Measurements from ENCODE around the gene BNC2. TPM values are rescaled to one million over a fixed set of nuclear protein-coding genes. Genes with fewer than 3 reads are reported as not detected.

Gene BNC2
- polyA plus RNA-seq, 1 experiment: 17.5 TPM

DNA sequence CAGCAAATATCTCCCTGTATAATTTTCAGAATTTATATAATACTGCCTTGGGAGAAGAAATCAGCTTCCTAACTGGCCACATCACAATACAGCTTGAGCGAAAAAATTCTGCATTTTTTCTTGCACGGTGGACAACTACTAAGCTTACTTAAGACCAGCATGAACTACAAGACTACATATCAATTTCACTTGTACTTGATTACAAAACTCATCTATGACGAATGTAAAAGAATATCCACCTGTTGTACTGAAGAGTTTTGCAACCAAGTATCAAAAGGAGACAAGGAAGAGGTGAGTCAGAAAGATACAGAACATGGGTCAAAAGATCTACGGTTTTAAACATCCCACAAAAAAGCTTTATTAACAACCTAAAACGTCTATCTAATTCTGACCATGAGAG is 279.4 kb downstream of the BNC2 start:
- Histone ChIP-seq H3K27me3 (ENCODE audit: control insufficient read depth, insufficient read depth, low read length) (no peaks in the 10 kb centered on the region), H3K4me3 (ENCODE audit: low read depth, low read length) (no peak overlapping the region), H3K36me3 (ENCODE audit: control insufficient read depth, insufficient read depth, low read length) (no peaks in the 10 kb centered on the region)
- TF ChIP-seq, protein P1, sequence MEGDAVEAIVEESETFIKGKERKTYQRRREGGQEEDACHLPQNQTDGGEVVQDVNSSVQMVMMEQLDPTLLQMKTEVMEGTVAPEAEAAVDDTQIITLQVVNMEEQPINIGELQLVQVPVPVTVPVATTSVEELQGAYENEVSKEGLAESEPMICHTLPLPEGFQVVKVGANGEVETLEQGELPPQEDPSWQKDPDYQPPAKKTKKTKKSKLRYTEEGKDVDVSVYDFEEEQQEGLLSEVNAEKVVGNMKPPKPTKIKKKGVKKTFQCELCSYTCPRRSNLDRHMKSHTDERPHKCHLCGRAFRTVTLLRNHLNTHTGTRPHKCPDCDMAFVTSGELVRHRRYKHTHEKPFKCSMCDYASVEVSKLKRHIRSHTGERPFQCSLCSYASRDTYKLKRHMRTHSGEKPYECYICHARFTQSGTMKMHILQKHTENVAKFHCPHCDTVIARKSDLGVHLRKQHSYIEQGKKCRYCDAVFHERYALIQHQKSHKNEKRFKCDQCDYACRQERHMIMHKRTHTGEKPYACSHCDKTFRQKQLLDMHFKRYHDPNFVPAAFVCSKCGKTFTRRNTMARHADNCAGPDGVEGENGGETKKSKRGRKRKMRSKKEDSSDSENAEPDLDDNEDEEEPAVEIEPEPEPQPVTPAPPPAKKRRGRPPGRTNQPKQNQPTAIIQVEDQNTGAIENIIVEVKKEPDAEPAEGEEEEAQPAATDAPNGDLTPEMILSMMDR (IDR thresholded peaks at IDR 0.05; ENCODE audit: insufficient read depth, low read depth, low read length): no peak
- CTCF ChIA-PET: interaction anchor here (0.6 kb wide), 1 partner anchor 16 kb away, joined by 3 read pairs; no protein-coding TSS in a partner anchor
- DNase-seq (ENCODE audit: low read depth): no peak
- POLR2A ChIA-PET: no interaction called here

DNA sequence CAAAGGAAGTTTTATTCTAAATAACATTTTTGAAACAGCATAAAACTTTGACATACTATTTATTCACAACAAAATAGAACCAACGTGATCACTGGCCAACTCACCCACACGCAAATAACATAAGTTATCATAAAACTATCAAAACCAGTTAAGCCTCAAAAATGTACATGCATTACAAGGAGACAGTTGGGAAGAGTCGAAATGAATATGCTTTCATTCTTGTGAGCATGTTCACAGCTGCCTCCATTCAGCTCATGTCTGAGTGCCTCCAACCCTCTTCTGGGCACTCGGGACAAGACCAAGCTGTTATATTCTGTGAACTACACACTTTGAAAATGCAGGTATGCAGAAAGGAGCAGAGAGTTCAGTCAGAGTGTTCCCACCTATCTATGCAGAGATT is 284.9 kb downstream of the BNC2 start:
- CTCF ChIA-PET: no interaction called here
- TF ChIP-seq, protein P1 (IDR thresholded peaks at IDR 0.05; ENCODE audit: insufficient read depth, low read depth, low read length): no peak
- H3K27me3 ChIP-seq (ENCODE audit: control insufficient read depth, insufficient read depth, low read length): no peaks in the 10 kb centered on the region
- no peak for DNase-seq (ENCODE audit: low read depth)
- H3K4me3 ChIP-seq (ENCODE audit: low read depth, low read length): no peak overlapping the region
- H3K36me3 ChIP-seq (ENCODE audit: control insufficient read depth, insufficient read depth, low read length): no peaks in the 10 kb centered on the region
- POLR2A ChIA-PET: interaction anchor here (0.7 kb wide), 1 partner anchor 171 kb away, joined by 4 read pairs; no protein-coding TSS in a partner anchor

DNA sequence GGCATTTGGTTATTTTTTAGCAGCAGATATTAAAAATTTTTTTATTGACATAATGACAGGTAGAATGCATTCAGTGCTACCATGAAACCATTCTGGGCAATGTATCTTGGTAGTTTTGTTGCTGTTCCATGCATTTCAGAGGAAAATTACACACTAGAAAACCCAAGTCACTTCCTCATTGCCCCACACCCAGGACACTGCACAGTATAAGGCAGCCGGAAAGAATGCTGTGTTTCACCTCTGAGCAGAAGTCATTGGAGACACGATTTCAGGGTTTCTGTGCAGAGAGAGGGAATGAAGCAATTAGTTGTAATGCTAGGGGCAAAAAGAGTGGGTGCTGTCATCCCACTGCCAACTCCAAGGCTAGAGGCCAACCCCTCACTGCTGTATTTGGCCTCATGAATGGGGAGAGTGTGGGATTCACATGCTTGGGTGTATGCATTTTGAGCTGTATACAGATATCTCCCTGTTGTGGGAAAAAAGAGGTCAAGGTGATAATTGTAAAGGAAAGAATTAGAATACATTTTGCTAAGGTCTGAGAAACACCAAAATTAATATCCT is 290.5 kb downstream of the BNC2 start:
- ChIA-PET CTCF (no interaction called here), POLR2A (no interaction called here)
- no peak overlapping the region for H3K4me3 ChIP-seq (ENCODE audit: low read depth, low read length)

DNA sequence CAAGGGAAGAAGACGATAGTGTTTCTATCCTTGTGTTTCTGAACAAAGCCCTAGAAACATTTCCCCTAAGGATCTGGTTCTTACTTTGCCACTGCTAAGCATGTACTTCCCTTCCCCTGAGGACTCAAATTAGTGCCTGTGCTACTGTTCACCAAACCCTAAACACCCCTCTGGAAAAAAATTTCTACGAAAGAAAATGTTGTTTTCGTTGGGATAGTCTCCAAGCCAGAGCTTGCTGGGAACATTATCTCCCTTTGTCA is 294.6 kb downstream of the BNC2 start:
- Histone ChIP-seq H3K36me3 (ENCODE audit: control insufficient read depth, insufficient read depth, low read length) (no peaks in the 10 kb centered on the region), H3K4me3 (ENCODE audit: low read depth, low read length) (no peak overlapping the region), H3K27me3 (ENCODE audit: control insufficient read depth, insufficient read depth, low read length) (no peaks in the 10 kb centered on the region)
- ChIA-PET POLR2A (no interaction called here), CTCF (interaction anchor here (0.6 kb wide), 1 partner anchor 643 kb away, joined by 3 read pairs; no protein-coding TSS in a partner anchor)
- DNase-seq (ENCODE audit: low read depth): no peak
- TF ChIP-seq, protein P1 (IDR thresholded peaks at IDR 0.05; ENCODE audit: insufficient read depth, low read depth, low read length): no peak

More for the DNA sequence above, 290.5 kb downstream of the BNC2 start:
- DNase-seq (ENCODE audit: low read depth): no peak
- TF ChIP-seq, protein P1 (IDR thresholded peaks at IDR 0.05; ENCODE audit: insufficient read depth, low read depth, low read length): no peak
- no peaks in the 10 kb centered on the region for H3K36me3 ChIP-seq (ENCODE audit: control insufficient read depth, insufficient read depth, low read length)
- no peaks in the 10 kb centered on the region for H3K27me3 ChIP-seq (ENCODE audit: control insufficient read depth, insufficient read depth, low read length)

DNA sequence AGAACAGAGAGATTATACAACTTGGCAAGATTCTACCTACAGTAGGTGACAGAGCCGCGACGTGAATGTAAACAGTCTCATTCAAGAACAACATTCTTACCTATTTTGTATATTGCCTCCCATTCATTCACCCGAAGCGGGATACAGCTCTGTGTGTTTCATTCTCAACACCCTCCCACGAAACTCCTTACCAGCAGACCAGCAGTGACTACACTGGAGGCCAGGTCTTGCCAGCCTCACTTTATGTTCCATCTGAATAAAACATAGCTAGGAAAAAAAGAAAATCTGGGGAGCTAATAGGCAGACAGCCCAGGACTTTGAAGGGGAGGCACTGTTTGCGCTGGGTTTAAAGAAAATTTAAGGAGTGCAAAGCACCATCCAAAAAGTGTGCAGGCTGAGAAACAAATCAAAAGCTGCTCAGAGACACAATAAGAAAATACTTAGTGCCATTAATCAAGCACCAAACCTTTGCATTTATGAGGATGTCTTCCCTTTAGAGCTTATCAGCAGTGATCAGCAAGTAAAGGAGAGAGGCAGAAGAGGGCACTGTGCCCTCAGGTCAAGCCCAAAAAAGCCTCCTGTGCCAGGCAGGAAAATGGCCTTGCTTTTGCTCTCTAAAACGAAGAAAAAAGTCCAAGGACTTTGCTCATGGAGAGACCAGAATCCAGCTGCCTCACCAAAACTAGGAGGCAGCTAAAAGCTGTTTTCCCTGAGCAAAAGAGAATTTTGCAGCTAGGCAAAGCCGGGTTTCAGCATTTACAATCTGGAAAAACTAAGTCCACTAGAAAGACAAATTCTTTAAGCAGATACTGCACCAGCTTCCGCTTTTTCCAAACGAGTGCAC is 295.1 kb downstream of the BNC2 start:
- no peak overlapping the region for H3K4me3 ChIP-seq (ENCODE audit: low read depth, low read length)
- TF ChIP-seq, protein P1 (IDR thresholded peaks at IDR 0.05; ENCODE audit: insufficient read depth, low read depth, low read length): no peak
- no peak for DNase-seq (ENCODE audit: low read depth)
- ChIA-PET CTCF (interaction anchor here (0.5 to 0.6 kb wide), 4 partner anchors 16 to 642 kb away, joined by 3 read pairs; no protein-coding TSS in a partner anchor), POLR2A (no interaction called here)
- H3K27me3 ChIP-seq (ENCODE audit: control insufficient read depth, insufficient read depth, low read length): no peaks in the 10 kb centered on the region
- H3K36me3 ChIP-seq (ENCODE audit: control insufficient read depth, insufficient read depth, low read length): no peaks in the 10 kb centered on the region
